ENCODE results near the gene KLHDC7A. TPM values are rescaled to one million over a fixed set of nuclear protein-coding genes. Genes with fewer than 3 reads are reported as not detected.

KLHDC7A gene
- total RNA-seq, 2 donors from 2014 or later: 0.34 to 0.36 TPM

DNA sequence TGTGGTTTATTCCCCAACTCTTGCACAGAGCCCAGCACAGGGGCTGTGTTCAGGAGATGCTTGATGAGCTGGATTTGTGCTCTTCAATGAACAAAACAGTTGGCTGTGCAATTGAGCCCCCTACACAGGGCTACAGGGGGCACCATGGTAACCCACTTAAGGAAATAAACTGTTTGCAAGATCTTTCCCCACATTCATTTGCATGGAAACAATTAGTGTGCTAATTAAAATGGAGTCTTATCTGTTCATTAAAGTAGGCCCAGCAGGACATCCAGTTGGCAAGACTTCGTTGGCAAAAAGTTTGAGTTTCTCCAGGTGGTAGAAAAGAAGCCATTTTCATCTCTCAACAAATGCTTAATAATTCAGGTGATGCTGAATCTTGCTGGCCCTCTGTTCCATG lies 15.3 kb downstream of the KLHDC7A start:
- WGBS: 80% methylated on average over 1 of the region's 1 CpG
- no peak for DNase-seq (ENCODE audit: low spot score)

DNA sequence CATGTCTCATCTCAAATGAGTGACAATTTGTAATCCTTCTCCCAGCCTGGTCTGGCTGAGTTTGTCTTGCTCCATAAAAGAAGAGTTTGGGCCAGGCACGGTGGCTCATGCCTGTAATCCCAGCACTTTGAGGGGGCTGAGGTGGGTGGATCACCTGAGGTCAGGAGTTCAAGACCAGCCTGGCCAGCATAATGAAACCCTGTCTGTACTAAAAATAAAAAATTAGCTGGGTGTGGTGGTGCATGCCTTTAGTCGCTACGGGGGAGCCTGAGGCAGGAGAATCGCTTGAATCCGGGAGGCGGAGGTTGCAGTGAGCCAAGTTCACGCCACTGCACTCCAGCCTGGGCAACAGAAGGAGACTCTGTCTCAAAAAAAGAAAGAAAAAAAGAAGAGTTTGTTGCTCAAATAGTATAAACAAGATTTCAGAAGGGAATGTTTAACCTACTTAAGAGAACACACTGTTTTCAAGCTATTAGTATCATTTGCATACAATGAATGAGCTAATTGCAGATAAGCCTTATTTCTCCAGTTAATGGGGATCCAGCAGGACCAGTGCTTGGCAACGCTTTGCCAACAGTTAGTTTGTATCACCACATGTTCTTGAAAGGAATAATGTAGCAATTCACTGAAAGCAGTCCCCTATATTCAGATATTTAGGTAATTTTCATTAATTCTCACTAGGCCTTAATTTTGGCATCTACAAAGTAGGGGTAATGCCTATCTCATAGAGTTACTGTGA lies 15.9 kb downstream of the KLHDC7A start:
- DNase-seq (ENCODE audit: low spot score): no peak
- intact Hi-C loops (cut with DNase I): no loop called here
- Histone ChIP-seq H3K4me3 (no peak overlapping the region), H3K27ac (no peak overlapping the region), H3K9me3 (no peaks in the 10 kb centered on the region), H3K27me3 (replicated peaks; ENCODE audit: insufficient read depth) (no peaks in the 10 kb centered on the region), H3K36me3 (no peaks in the 10 kb centered on the region), H3K4me1 (replicated peaks) (no peaks in the 10 kb centered on the region)
- TF ChIP-seq POLR2A (IDR thresholded peaks at IDR 0.05) (no peak), POLR2AphosphoS5 (IDR thresholded peaks at IDR 0.05) (no peak)
- TF ChIP-seq, protein P1, sequence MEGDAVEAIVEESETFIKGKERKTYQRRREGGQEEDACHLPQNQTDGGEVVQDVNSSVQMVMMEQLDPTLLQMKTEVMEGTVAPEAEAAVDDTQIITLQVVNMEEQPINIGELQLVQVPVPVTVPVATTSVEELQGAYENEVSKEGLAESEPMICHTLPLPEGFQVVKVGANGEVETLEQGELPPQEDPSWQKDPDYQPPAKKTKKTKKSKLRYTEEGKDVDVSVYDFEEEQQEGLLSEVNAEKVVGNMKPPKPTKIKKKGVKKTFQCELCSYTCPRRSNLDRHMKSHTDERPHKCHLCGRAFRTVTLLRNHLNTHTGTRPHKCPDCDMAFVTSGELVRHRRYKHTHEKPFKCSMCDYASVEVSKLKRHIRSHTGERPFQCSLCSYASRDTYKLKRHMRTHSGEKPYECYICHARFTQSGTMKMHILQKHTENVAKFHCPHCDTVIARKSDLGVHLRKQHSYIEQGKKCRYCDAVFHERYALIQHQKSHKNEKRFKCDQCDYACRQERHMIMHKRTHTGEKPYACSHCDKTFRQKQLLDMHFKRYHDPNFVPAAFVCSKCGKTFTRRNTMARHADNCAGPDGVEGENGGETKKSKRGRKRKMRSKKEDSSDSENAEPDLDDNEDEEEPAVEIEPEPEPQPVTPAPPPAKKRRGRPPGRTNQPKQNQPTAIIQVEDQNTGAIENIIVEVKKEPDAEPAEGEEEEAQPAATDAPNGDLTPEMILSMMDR (IDR thresholded peaks at IDR 0.05): no peak
- 81% methylated on average over 8 of the region's 8 CpGs for WGBS

More for the DNA sequence above, 15.3 kb downstream of the KLHDC7A start:
- TF ChIP-seq, protein P1 (IDR thresholded peaks at IDR 0.05): no peak
- TF ChIP-seq POLR2AphosphoS5 (IDR thresholded peaks at IDR 0.05): no peak
- TF ChIP-seq POLR2A (IDR thresholded peaks at IDR 0.05): no peak
- H3K4me3 ChIP-seq: no peak overlapping the region
- H3K9me3 ChIP-seq: no peaks in the 10 kb centered on the region
- H3K27me3 ChIP-seq (replicated peaks; ENCODE audit: insufficient read depth): no peaks in the 10 kb centered on the region
- no peaks in the 10 kb centered on the region for H3K4me1 ChIP-seq (replicated peaks)
- intact Hi-C loops (cut with DNase I): no loop called here
- H3K36me3 ChIP-seq: no peaks in the 10 kb centered on the region
- no peak overlapping the region for H3K27ac ChIP-seq

DNA sequence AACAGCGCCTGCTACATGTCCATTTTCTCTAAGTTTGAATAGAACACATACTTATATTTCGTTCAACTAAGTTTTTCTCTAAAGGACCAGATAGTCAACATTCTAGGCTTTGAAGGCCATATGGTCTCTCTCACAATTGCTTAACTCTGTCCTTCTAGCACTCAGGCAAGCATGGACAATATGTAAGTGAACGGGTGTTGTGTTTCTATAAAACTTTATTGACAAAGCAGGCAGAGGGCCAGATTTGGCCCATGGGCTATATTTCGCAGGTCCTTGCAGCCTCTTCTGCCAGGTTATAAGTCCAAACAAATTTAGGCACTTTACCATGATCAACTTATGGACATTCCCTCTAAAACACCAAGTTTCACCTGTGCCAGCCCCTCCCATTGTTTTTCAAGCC lies 21.1 kb downstream of the KLHDC7A start:
- no peak overlapping the region for H3K27ac ChIP-seq
- intact Hi-C loops (cut with DNase I): no loop called here
- no peaks in the 10 kb centered on the region for H3K27me3 ChIP-seq (replicated peaks; ENCODE audit: insufficient read depth)
- TF ChIP-seq, protein P1 (IDR thresholded peaks at IDR 0.05): no peak
- TF ChIP-seq POLR2AphosphoS5 (IDR thresholded peaks at IDR 0.05) (no peak), POLR2A (IDR thresholded peaks at IDR 0.05) (no peak)
- DNase-seq (ENCODE audit: low spot score): no peak
- no peaks in the 10 kb centered on the region for H3K4me1 ChIP-seq (replicated peaks)
- no peaks in the 10 kb centered on the region for H3K36me3 ChIP-seq
- 84% methylated on average over 4 of the region's 4 CpGs for WGBS
- no peaks in the 10 kb centered on the region for H3K9me3 ChIP-seq
- H3K4me3 ChIP-seq: no peak overlapping the region

DNA sequence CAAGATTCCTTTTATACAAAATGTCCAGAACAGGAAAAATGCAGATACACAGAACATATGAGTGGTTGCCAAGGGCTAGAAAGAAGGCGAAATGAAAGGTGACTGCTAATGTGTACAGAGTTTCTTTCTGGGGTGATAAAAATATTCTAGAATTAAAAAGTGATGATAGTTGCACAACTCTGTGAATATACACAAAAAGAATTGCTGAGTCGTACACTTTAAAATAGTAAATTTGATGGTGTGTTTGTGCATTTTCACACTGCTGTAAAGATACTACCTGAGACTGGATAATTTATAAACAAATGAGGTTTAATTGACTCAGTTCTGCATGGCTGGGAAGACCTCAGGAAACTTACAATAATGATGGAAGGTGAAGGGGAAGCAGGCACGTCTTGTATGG lies 23.9 kb downstream of the KLHDC7A start:
- intact Hi-C loops (cut with DNase I): no loop called here
- Histone ChIP-seq H3K9me3 (no peaks in the 10 kb centered on the region), H3K4me1 (replicated peaks) (no peaks in the 10 kb centered on the region), H3K36me3 (no peaks in the 10 kb centered on the region), H3K4me3 (no peak overlapping the region), H3K27ac (no peak overlapping the region), H3K27me3 (replicated peaks; ENCODE audit: insufficient read depth) (no peaks in the 10 kb centered on the region)
- 68% methylated on average over 3 of the region's 3 CpGs for WGBS
- no peak for DNase-seq (ENCODE audit: low spot score)
- TF ChIP-seq, protein P1 (IDR thresholded peaks at IDR 0.05): no peak
- TF ChIP-seq POLR2A (IDR thresholded peaks at IDR 0.05): no peak
- no peak for TF ChIP-seq POLR2AphosphoS5 (IDR thresholded peaks at IDR 0.05)

DNA sequence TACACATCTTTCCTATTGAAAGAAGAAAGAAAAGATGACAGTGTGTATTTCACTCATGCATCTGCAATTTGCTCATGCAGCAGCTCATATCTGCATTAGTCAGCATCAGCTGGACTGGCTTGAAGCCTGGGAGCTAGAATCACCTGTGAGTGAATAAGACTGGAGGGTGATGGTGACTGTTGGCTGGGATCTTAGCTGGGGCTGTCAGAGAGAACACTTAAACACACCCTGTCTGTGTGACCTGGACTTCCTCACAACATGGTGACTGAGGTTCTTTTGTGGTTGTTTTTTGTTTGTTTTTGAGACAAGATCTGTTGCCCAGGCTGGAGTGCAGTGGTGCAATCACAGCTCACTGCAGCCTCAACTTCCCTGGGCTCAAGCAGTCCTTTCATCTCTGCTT lies 24.9 kb downstream of the KLHDC7A start:
- Histone ChIP-seq H3K9me3 (no peaks in the 10 kb centered on the region), H3K4me1 (replicated peaks) (no peaks in the 10 kb centered on the region), H3K27ac (no peak overlapping the region), H3K27me3 (replicated peaks; ENCODE audit: insufficient read depth) (no peaks in the 10 kb centered on the region), H3K36me3 (no peaks in the 10 kb centered on the region), H3K4me3 (no peak overlapping the region)
- intact Hi-C loops (cut with DNase I): no loop called here
- TF ChIP-seq POLR2A (IDR thresholded peaks at IDR 0.05) (no peak), POLR2AphosphoS5 (IDR thresholded peaks at IDR 0.05) (no peak)
- TF ChIP-seq, protein P1 (IDR thresholded peaks at IDR 0.05): no peak
- no peak for DNase-seq (ENCODE audit: low spot score)
